GM12891 (cell line): ENCODE measurements around the gene OR11G2.

ENCODE experiments used
- PAX5 ChIP-seq: IDR thresholded peaks from 2 replicates; pipeline ENCODE4 v1.6.1; 2011; ENCODE audit warnings: low read length, moderate library complexity, mild to moderate bottlenecking; ENCODE audit not compliant: insufficient read depth, severe bottlenecking
- POLR2A ChIP-seq: IDR thresholded peaks from 2 replicates; pipeline ENCODE4 v1.6.1; 2011; ENCODE audit warnings: low read depth, low read length, control low read depth
- POLR2AphosphoS5 ChIP-seq: IDR thresholded peaks from 2 replicates; pipeline ENCODE4 v1.6.1; 2011; ENCODE audit warnings: low read depth, low read length, control low read depth
- SPI1 ChIP-seq: IDR thresholded peaks from 2 replicates; pipeline ENCODE4 v1.6.1; 2011; ENCODE audit warnings: low read depth, low read length, control low read depth
- TAF1 ChIP-seq: IDR thresholded peaks from 2 replicates; pipeline ENCODE4 v1.6.1; 2011; ENCODE audit warnings: low read depth, low read length, control low read depth

DNA sequence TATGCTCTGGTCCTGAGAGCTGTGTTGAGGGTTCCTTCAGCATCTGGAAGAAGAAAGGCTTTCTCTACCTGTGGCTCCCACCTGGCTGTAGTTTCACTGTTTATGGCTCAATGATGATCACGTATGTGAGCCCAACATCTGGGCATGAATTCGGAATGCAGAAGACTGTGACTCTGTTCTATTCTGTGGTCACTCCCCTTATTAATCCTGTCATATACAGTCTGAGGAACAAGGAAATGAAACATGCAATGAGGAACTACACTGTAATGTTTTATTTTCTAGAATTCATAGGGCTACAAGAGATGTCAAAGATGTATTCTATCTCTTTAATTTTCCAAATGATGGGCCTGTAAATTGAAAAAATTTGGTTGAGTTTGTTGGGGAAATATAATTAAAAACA lies 10.8 kb upstream of the OR11G2 start:
- TF ChIP-seq POLR2AphosphoS5 (no peak), POLR2A (no peak), TAF1 (no peak), SPI1 (no peak), PAX5 (no peak)
